ENCODE results near the gene DICER1.

- TF ChIP-seq POLR2A (IDR thresholded peaks at IDR 0.05; ENCODE audit: low read length), result no peak
- no peak for TF ChIP-seq CTCF (IDR thresholded peaks at IDR 0.05)
- no peak for TF ChIP-seq SREBF2 (IDR thresholded peaks at IDR 0.05)
- TF ChIP-seq NR3C1 (IDR thresholded peaks at IDR 0.05), result no peak
- no peak for TF ChIP-seq REST (IDR thresholded peaks at IDR 0.05)
- TF ChIP-seq MYC (IDR thresholded peaks at IDR 0.05; ENCODE audit: borderline replicate concordance, low read length), result no peak
- no peak for TF ChIP-seq JUN (IDR thresholded peaks at IDR 0.05)
- no peak for TF ChIP-seq MAX (IDR thresholded peaks at IDR 0.05)
- TF ChIP-seq EP300 (IDR thresholded peaks at IDR 0.05), result no peak
- TF ChIP-seq HOXB5 (CRISPR knock-in tag; IDR thresholded peaks at IDR 0.05), result no peak
- TF ChIP-seq HOXA7 (CRISPR knock-in tag; IDR thresholded peaks at IDR 0.05), result no peak
- TF ChIP-seq ZNF302 (CRISPR knock-in tag; IDR thresholded peaks at IDR 0.05), result no peak
- no peak for TF ChIP-seq CHD2 (IDR thresholded peaks at IDR 0.05; ENCODE audit: low read length, partially characterized antibody)
- no peak for TF ChIP-seq PHF8 (IDR thresholded peaks at IDR 0.05; ENCODE audit: borderline replicate concordance, low read depth)
Observed at GRCh38 chr14:95039993-95040348, 117.4 kb downstream of the DICER1 start.

Measured in A549 (cell line).